Effector memory CD4-positive, alpha-beta T cell (primary cell): ENCODE measurements around the gene ARL15.

Source experiments
- DNase-seq, 3 donors: peaks; one replicate each; pipeline ENCODE4 v3.0.0-alpha.2; 2020
- H3K27ac ChIP-seq: 2 replicates; pipeline ENCODE4 v1.7.0; 2013; ENCODE audit warnings: mild to moderate bottlenecking, low read length, moderate library complexity; ENCODE audit not compliant: insufficient read depth, poor library complexity, severe bottlenecking
- H3K27me3 ChIP-seq: replicated peaks from 2 replicates; pipeline ENCODE4 v1.7.0; 2013; ENCODE audit warnings: mild to moderate bottlenecking, low read length; ENCODE audit not compliant: insufficient read depth, control insufficient read depth, poor library complexity, severe bottlenecking
- H3K36me3 ChIP-seq: 2 replicates; pipeline ENCODE4 v1.7.0; 2013; ENCODE audit warnings: mild to moderate bottlenecking, low read length, moderate library complexity; ENCODE audit not compliant: control insufficient read depth, insufficient read depth
- H3K4me1 ChIP-seq: 2 replicates; pipeline ENCODE4 v1.7.0; 2013; ENCODE audit warnings: low read length, mild to moderate bottlenecking; ENCODE audit not compliant: control insufficient read depth, insufficient read depth, poor library complexity, severe bottlenecking
- H3K4me3 ChIP-seq: 2 replicates; pipeline ENCODE4 v1.7.0; 2013; ENCODE audit warnings: low read length, low read depth, mild to moderate bottlenecking; ENCODE audit not compliant: insufficient read depth, poor library complexity, severe bottlenecking
- H3K9me3 ChIP-seq: 2 replicates; pipeline ENCODE4 v1.7.0; 2013; ENCODE audit warnings: mild to moderate bottlenecking, low read length, moderate library complexity; ENCODE audit not compliant: control insufficient read depth

ARL15 gene

DNA sequence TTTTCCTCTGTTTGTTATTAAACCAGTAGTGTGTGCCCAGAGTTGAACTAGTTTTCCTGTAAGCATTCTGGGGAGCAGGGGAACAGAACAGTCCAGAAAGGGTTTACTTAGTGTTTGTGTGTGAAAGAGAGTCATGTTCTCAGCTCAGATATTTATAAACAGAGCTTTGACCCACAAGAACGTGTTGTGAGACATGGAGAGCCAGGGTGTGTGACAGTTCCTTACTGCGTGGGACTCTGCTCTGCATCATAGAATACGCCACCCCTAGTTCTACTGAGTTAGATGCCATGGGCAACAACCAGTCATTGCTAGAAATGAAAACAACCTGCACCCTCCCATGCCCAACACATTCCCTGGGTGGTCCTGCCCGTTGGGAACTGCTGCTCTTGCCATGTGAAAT is 419.2 kb downstream of the ARL15 start:
- no peak overlapping the region for H3K27ac ChIP-seq
- no peaks in the 10 kb centered on the region for H3K27me3 ChIP-seq
- H3K4me1 ChIP-seq: no peaks in the 10 kb centered on the region
- no peaks in the 10 kb centered on the region for H3K36me3 ChIP-seq
- no peaks in the 10 kb centered on the region for H3K9me3 ChIP-seq
- no peak overlapping the region for H3K4me3 ChIP-seq
- DNase-seq: no peak

DNA sequence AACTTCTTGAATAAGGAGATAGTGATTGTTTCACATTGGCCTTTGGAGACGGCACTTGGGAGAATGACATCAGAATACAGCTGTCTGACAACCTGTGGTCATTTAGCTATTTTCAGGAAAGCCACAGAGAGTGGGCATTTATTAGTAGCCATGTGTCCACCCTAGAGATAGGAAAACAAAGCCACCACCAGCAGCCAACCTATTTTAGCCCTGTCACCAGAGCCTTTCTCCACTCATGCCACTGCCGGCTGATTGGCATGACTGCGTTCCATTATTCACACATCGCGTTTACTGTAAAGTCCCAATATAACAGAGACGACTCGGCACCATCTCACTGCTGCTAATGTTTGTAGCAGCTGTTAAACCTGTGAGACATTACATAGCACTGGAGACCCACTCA is 419.9 kb downstream of the ARL15 start:
- DNase-seq: no peak
- Histone ChIP-seq H3K36me3 (no peaks in the 10 kb centered on the region), H3K4me3 (no peak overlapping the region), H3K4me1 (no peaks in the 10 kb centered on the region), H3K27ac (no peak overlapping the region), H3K27me3 (no peaks in the 10 kb centered on the region), H3K9me3 (no peaks in the 10 kb centered on the region)

DNA sequence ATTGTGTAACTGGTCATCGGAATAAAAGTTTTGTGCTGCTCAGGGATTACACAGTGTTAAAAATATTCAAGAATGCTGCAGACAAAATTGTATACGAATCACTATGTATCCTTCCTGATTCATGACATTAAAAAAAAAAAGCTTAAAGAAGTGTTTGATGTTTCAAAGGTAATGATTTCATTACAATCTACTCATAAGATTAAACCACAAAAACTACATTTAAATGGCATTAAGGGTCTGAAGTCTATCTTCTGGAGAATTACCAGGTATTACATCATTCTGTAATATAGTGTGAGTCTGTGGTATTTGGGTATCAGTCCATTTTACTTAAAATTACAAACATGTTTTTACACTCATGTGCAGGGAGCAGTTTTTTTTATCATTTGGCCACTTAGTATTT is 425.5 kb downstream of the ARL15 start:
- no peak overlapping the region for H3K27ac ChIP-seq
- H3K36me3 ChIP-seq: no peaks in the 10 kb centered on the region
- H3K4me3 ChIP-seq: no peak overlapping the region
- H3K9me3 ChIP-seq: no peaks in the 10 kb centered on the region
- no peaks in the 10 kb centered on the region for H3K4me1 ChIP-seq
- no peaks in the 10 kb centered on the region for H3K27me3 ChIP-seq
- DNase-seq: no peak

DNA sequence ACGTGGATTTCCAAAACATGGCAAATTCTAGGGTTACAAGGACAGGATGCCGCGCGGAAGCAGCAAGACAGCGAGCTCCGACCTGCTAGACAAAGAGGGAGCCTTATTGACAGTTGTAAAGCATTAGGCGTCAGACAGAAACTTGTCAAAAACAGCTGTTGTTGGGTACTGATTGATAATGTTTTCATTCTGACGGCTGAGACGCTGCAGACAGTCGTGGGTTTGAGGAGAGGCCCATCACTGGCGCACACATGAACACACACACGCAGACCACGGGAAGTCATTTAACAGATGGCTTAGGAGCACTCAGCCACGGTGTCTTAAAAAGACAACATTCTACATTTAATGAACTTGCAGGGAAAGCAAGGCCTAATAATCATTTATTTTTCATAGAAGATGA is 426.0 kb downstream of the ARL15 start:
- H3K4me3 ChIP-seq: no peak overlapping the region
- no peaks in the 10 kb centered on the region for H3K4me1 ChIP-seq
- H3K36me3 ChIP-seq: no peaks in the 10 kb centered on the region
- H3K9me3 ChIP-seq: no peaks in the 10 kb centered on the region
- no peak for DNase-seq
- no peaks in the 10 kb centered on the region for H3K27me3 ChIP-seq
- H3K27ac ChIP-seq: no peak overlapping the region

DNA sequence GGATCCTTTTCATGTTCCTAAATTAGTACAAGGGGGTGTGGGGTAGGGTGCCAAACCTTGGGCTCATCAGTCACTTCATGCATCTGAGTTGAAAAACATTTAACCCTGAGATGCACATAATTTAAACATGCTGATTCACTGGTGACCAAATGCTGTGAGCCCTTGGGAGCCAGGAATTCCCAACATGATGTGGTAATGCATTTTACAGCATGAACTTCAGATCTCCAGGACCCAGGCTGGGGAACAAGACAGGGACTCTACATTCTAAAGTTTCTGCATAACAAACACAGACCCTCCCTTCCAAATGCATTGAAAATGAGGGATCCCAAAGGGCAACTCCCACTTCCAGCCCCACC is 427.7 kb downstream of the ARL15 start:
- Histone ChIP-seq H3K36me3 (no peaks in the 10 kb centered on the region), H3K9me3 (no peaks in the 10 kb centered on the region), H3K27me3 (no peaks in the 10 kb centered on the region), H3K4me1 (no peaks in the 10 kb centered on the region), H3K4me3 (no peak overlapping the region), H3K27ac (no peak overlapping the region)
- DNase-seq: no peak

DNA sequence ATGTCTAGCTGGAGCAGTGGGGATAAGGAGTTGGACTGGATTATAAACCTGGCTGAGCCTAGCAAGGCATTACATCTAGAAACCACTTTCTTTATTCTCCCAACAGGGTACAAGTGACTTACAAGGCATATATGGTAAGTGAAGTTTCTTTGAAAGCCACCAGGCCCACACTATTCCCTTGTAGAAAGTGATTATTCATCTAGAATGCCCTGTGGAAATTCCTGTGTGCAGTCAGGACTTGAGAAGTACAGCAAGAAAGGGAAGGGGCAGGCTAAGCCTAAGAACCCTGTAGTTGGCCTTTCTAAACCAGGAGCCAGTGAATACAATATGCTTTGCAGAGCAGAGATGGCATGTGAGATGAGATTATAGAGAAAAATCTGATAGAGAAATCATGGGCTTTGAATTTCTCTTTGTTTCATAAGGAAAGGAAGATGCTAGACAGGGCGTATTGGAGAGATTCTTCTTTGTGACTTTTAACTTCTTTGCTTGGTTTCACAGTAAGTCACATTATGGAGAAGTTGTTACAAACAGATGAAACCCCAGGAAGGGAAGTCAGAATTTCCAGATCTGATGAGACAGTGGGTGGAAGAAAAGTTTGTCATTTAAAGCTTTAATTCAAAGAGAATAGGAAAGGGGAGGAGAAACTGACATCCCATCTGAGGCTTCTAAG is 428.2 kb downstream of the ARL15 start:
- Histone ChIP-seq H3K27ac (no peak overlapping the region), H3K36me3 (no peaks in the 10 kb centered on the region), H3K9me3 (no peaks in the 10 kb centered on the region), H3K4me3 (no peak overlapping the region), H3K27me3 (no peaks in the 10 kb centered on the region), H3K4me1 (no peaks in the 10 kb centered on the region)
- no peak for DNase-seq

DNA sequence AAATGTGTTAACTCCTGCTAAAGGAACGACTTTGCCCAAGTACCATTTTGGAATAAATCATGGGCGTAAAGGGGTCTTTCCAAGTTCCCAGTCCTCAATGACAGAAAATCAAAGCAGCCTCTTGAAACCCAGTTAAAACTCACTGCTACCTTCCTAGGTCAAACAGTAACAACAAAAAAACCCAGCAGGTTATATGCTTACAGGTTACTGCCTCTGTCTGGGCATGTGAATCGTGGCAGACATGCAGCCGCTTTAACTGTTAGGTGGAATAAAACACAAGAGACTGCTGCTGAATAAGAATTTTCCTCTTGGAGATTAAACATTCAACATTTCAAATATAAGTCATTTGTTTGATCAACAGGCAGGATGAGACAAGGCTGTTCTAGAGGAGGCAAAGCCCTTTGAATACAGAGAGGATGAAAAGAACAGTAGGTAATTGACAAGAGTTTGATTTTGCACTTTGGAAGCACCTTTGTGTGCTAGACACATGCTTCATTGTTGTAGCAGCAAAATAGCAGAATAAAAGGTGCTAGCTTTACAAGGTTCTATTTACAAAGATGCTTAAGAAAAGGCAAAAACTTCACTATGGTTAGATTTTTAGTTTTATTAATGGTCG is 430.6 kb downstream of the ARL15 start:
- H3K4me3 ChIP-seq: no peak overlapping the region
- H3K36me3 ChIP-seq: no peaks in the 10 kb centered on the region
- DNase-seq: no peak
- no peaks in the 10 kb centered on the region for H3K9me3 ChIP-seq
- H3K4me1 ChIP-seq: no peaks in the 10 kb centered on the region
- H3K27ac ChIP-seq: no peak overlapping the region
- H3K27me3 ChIP-seq: no peaks in the 10 kb centered on the region

DNA sequence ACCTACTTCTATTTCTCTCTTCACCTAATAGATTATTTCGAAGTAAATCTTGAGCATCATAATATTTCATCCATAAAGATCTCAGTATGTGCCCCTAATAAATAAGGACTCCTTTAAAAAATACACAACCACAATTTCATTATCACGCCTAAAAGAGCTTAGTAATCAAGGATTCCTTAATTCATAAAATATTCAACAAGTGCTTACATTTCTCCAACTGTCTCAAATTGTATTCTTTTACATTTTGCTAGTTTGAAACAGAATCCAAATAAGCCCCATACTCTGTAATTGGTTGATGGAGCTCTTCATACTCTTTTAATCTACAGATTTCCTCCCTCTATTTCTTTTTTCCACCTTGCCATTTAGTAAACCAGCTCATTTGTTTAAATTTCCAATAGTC is 432.4 kb downstream of the ARL15 start:
- Histone ChIP-seq H3K9me3 (no peaks in the 10 kb centered on the region), H3K36me3 (no peaks in the 10 kb centered on the region), H3K4me3 (no peak overlapping the region), H3K27ac (no peak overlapping the region), H3K27me3 (no peaks in the 10 kb centered on the region), H3K4me1 (no peaks in the 10 kb centered on the region)
- DNase-seq: no peak

DNA sequence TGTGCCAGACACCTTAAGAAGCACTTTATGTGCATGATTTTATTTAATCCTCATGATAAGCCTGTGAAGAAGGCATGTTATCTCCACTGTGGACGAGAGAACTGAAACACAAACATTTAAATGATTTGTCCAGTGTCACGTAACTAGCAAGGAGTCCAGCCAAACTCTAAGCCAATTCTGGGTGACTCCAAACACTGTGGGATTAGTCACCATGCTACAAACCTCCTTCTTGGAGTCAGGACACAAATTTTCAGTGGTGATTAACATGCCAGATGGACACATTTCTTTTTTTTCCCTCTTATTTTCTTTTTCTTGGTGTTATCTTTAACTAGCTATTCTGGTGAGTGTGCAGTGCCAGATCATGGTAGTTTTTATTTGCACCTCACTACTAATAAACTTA is 433.1 kb downstream of the ARL15 start:
- H3K27ac ChIP-seq: no peak overlapping the region
- H3K27me3 ChIP-seq: no peaks in the 10 kb centered on the region
- no peaks in the 10 kb centered on the region for H3K36me3 ChIP-seq
- no peak overlapping the region for H3K4me3 ChIP-seq
- DNase-seq: no peak
- no peaks in the 10 kb centered on the region for H3K4me1 ChIP-seq
- no peaks in the 10 kb centered on the region for H3K9me3 ChIP-seq

DNA sequence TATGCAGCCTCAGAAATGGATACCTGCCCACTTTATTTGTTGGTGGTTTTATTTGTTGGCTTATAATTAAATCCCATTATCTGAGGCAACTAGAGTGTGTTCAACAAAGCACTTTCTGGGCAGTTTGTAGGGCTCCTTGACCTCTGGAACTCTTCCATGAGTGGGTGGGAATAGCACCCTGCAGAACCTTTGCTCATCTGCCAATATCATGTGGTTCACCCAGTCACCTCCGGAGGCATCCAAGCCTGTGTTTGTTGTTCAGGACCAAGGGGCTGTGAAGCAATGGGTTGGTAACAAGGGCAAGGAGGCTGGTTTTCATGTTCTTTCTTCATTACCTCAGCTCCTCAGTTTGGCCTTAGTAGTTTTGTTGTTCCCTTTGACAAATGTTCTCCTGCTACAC is 436.0 kb downstream of the ARL15 start:
- DNase-seq: no peak
- H3K27ac ChIP-seq: no peak overlapping the region
- no peaks in the 10 kb centered on the region for H3K27me3 ChIP-seq
- no peaks in the 10 kb centered on the region for H3K36me3 ChIP-seq
- no peak overlapping the region for H3K4me3 ChIP-seq
- no peaks in the 10 kb centered on the region for H3K9me3 ChIP-seq
- H3K4me1 ChIP-seq: no peaks in the 10 kb centered on the region
